KOPT-K1 (cell line): ENCODE results near the gene PIGR.
A peak's percentile ranks its signal among the peaks of the same experiment; 100 is the strongest.
"Not testable (repeated sequence)": the region's sequence is repeated elsewhere in the genome, so short reads cannot be mapped to it uniquely, and the experiment has no call there.

Experiments used
- H3K27ac ChIP-seq: fragments of 200-600 bp; sonication (generic); 2 replicates; pipeline ENCODE4 v1.5.1; 2016; ENCODE audit warnings: antibody characterized with exemption, mild to moderate bottlenecking, low read depth, low read length; ENCODE audit not compliant: poor library complexity, severe bottlenecking
- H3K36me3 ChIP-seq: fragments of 200-600 bp; sonication (generic); 2 replicates; pipeline ENCODE4 v1.5.1; 2017; ENCODE audit warnings: antibody characterized with exemption, mild to moderate bottlenecking, low read length, moderate library complexity; ENCODE audit not compliant: insufficient read depth
- H3K9me3 ChIP-seq: fragments of 200-600 bp; sonication (generic); 2 replicates; pipeline ENCODE4 v1.5.1; 2017; ENCODE audit warnings: antibody characterized with exemption, low read length, mild to moderate bottlenecking; ENCODE audit not compliant: insufficient read depth, poor library complexity, severe bottlenecking

Gene PIGR

GRCh38 chr1:206930210-206930798 is 16.0 kb downstream of the PIGR start:
- Histone ChIP-seq H3K36me3 (no peaks in the 10 kb centered on the region), H3K9me3 (no peaks in the 10 kb centered on the region), H3K27ac (no peak overlapping the region)

- Histone ChIP-seq H3K27ac (no peak overlapping the region), H3K36me3 (no peaks in the 10 kb centered on the region), H3K9me3 (no peaks in the 10 kb centered on the region)
Measured at GRCh38 chr1:206929524-206929923, 16.7 kb downstream of the PIGR start.

DNA sequence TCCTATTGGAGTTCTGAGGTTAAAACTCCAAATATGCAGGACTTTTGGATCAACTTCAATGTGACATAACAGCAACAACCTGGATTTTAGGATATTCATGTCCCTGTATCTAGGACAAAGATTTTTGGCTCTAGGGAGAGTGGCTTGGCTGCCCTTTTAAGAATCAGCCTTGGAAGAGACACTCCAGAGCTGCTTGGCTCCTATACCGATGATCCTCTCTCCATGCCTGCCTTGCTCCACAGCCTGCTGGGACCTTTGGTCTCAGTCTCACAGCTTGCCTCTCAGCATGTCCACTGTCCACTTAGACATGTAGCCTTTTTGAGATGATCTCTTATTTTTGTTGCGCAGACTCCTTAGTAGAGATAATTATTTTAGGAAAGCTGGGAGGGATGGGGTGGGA is 20.0 kb downstream of the PIGR start:
- Histone ChIP-seq H3K9me3 (no peaks in the 10 kb centered on the region), H3K27ac (no peak overlapping the region), H3K36me3 (no peaks in the 10 kb centered on the region)

DNA sequence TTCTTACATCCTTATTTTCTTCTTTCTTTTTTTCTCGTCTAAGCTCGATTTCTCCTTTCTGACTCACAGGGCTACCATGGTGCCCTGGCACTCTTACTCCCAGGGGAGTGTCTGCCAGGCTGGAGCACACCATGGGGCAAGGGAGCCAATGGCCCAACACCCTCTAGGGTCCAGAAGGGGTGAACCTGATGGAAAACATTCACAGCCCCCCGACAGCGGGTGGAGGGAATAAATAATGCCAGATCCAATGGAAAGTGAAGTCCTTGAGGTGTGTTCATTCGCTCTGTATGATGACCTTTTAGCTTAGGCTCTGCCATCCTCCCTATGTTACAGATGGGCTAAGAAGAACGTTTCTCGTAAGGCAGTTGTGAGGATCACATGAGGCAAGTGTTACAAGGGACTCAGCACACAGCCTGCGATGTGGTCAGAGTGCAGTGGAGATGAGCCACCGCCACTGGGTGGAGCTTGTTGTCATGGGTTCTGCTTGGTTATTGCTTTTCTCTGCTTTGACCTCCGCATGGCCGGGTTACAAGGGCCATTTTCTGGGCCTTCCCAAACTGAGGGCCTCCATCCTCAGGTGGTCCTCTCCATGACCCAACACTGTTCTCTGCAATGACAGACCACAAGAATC is 21.0 kb downstream of the PIGR start:
- H3K27ac ChIP-seq = no peak overlapping the region
- no peaks in the 10 kb centered on the region for H3K9me3 ChIP-seq
- H3K36me3 ChIP-seq = no peaks in the 10 kb centered on the region

DNA sequence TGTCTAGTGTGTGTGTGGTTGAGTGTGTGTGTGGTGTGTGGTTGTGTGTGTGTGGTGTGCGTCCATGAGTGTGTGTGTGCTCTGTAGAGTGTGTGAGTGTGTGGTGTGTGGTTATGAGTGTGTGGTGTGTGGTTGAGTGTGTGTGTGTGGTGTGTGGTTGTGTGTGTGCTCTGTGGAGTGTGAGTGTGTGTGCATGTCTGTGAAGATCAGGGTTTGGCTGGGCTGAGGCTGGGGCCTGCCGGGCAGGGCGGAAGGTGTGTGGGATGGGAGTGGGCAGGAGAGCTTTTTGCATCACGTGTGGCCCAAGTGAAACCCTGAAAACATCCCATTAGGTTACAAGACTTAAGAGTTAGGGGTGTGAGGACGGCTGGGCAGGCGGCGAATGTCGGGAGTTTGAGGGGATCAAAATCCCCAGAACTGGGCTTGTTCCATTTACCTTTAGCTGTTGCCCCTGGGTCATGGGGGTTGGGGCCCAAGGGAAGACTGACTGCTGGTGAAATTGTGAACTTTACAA is 21.6 kb downstream of the PIGR start:
- no peaks in the 10 kb centered on the region for H3K36me3 ChIP-seq
- no peaks in the 10 kb centered on the region for H3K9me3 ChIP-seq
- peak overlapping the region; percentile 88 for H3K27ac ChIP-seq

- not testable (repeated sequence) for H3K9me3 ChIP-seq, H3K36me3 ChIP-seq
- peak overlapping the region; percentile 88 for H3K27ac ChIP-seq
Measured at GRCh38 chr1:206923961-206924557, 22.2 kb downstream of the PIGR start.

GRCh38 chr1:206923009-206923960 is 23.0 kb downstream of the PIGR start:
- no peaks in the 10 kb centered on the region for H3K36me3 ChIP-seq
- H3K27ac ChIP-seq = peak overlapping the region; percentile 88
- H3K9me3 ChIP-seq = no peaks in the 10 kb centered on the region

- Histone ChIP-seq H3K36me3 (no peaks in the 10 kb centered on the region), H3K27ac (peak overlapping the region; percentile 88), H3K9me3 (no peaks in the 10 kb centered on the region)
Measured at GRCh38 chr1:206922524-206922923, 23.7 kb downstream of the PIGR start.

- H3K27ac ChIP-seq = peak within 1 kb of the TSS; percentile 88
- H3K36me3 ChIP-seq = no peaks in the 10 kb centered on the region
- H3K9me3 ChIP-seq = no peaks in the 10 kb centered on the region
Measured at GRCh38 chr1:206921772-206922265, 24.4 kb downstream of the PIGR start, which contains the start of gene FCMR. Gene FCMR, minus strand, starts transcription at chr1:206921941. Its CDS starts 87 bp downstream, at chr1:206921854.

GRCh38 chr1:206918076-206918475 is 28.2 kb downstream of the PIGR start:
- H3K9me3 ChIP-seq = no peaks in the 10 kb centered on the region
- no peaks in the 10 kb centered on the region for H3K36me3 ChIP-seq
- H3K27ac ChIP-seq = no peak overlapping the region

- no peak overlapping the region for H3K27ac ChIP-seq
- H3K9me3 ChIP-seq = no peaks in the 10 kb centered on the region
- H3K36me3 ChIP-seq = no peaks in the 10 kb centered on the region
Measured at GRCh38 chr1:206916000-206916709, 30.1 kb downstream of the PIGR start.

- H3K9me3 ChIP-seq = no peaks in the 10 kb centered on the region
- H3K36me3 ChIP-seq = no peaks in the 10 kb centered on the region
- H3K27ac ChIP-seq = no peak overlapping the region
Measured at GRCh38 chr1:206915030-206915735, 31.1 kb downstream of the PIGR start.

GRCh38 chr1:206913766-206914537 is 32.3 kb downstream of the PIGR start:
- Histone ChIP-seq H3K27ac (no peak overlapping the region), H3K9me3 (no peaks in the 10 kb centered on the region), H3K36me3 (no peaks in the 10 kb centered on the region)
